Peyer's patch (tissue), 4 donors: ENCODE measurements around the gene NBDY.

Source experiments
- CTCF ChIP-seq, 6 experiments: fragments of 450-650 bp in 4 of 6; fragments of 200-600 bp in 2 of 6; sonication (generic) in 1 of 6; IDR thresholded peaks; one replicate each; pipeline ENCODE4 v1.5.1; 2017 to 2019; ENCODE audit warnings: antibody characterized with exemption in 6 of 6, mild to moderate bottlenecking in 3 of 6, moderate library complexity in 1 of 6
- POLR2A ChIP-seq, 2 donors: fragments of 450-650 bp; IDR thresholded peaks; one replicate each; pipeline ENCODE4 v1.5.1; 2017; ENCODE audit warnings: antibody characterized with exemption in 2 of 2, mild to moderate bottlenecking in 2 of 2, moderate library complexity in 2 of 2

GRCh38 chrX:56797574-56798338 lies 68.7 kb downstream of the NBDY start:
- TF ChIP-seq POLR2A (IDR thresholded peaks at IDR 0.05): no peak
- no peak for TF ChIP-seq CTCF (IDR thresholded peaks at IDR 0.05)
